Measurements from ENCODE around the gene C19orf33. TPM values are rescaled to one million over a fixed set of nuclear protein-coding genes. Genes with fewer than 3 reads are reported as not detected.

The C19orf33 gene
- not detected in 2 replicates for total RNA-seq

GRCh38 chr19:38303517-38304351 lies at the start of gene C19orf33:
C19orf33 (plus strand) TSS chr19:38304251; CDS start chr19:38304262, 11 bp downstream.

DNA sequence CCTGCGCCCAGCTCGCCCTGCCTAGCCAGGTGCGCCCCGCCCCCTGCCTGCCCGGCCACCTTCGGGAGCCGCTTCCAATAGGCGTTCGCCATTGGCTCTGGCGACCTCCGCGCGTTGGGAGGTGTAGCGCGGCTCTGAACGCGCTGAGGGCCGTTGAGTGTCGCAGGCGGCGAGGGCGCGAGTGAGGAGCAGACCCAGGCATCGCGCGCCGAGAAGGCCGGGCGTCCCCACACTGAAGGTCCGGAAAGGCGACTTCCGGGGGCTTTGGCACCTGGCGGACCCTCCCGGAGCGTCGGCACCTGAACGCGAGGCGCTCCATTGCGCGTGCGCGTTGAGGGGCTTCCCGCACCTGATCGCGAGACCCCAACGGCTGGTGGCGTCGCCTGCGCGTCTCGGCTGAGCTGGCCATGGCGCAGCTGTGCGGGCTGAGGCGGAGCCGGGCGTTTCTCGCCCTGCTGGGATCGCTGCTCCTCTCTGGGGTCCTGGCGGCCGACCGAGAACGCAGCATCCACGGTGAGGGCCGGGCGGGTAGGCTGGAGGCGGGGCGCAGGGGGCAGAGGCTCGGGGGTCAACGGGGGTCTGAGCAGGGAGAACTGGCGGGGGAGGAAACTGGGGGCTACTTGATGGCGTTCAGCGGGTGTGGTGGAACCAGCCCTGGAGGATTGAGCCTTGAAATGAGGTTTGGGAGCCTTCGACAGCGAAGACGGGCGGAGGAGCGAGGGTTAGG lies 39.4 kb upstream of the C19orf33 start, which contains the start of gene SPINT2:
Gene SPINT2 (plus strand): TSS at position 88 of the 727 bp plus-strand sequence. CDS start 320 bp downstream, at position 408.

DNA sequence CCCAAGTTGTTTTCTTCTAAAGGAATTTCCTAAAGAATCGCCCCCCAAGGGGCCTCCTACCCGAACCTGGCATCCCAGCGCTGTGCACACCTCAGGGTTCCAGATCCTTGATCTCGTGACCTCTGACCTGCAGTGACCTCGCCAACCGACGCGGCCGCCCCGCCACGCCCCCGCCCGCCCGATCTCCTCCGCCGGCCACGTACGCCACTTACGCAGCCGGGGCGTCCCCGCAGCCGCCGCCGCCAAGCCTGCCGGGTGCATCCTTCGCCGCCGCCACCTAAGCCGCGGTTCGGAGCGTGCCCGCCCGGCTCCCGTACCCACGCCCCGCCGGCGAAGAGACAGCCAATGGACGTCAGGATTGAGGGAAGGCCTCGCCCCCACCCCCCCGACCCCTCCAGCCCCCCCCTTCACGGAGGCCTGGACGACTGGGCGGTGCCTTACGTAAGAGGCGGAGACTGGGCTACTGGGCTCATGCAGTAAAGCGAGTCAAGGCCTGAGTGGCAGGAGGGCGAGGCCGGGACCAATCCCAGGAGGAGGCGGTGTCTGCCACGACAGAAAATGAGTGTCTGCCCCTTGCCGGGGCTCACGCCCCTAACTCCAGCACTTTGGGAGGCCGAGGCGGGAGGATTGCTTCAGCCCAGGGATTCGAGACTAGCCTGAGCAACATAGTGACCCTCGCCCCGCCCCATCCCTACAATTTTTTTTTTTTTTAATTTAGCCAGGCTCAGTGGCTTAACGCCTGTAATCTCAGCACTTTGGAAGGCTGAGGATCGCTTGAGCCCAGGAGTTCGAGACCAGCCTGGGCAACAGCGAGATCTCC lies 11.8 kb downstream of the C19orf33 start, which contains the start of gene YIF1B:
Gene YIF1B (minus strand): TSS at position 291 of the 820 bp plus-strand sequence. CDS start 30 bp downstream, at position 261.

DNA sequence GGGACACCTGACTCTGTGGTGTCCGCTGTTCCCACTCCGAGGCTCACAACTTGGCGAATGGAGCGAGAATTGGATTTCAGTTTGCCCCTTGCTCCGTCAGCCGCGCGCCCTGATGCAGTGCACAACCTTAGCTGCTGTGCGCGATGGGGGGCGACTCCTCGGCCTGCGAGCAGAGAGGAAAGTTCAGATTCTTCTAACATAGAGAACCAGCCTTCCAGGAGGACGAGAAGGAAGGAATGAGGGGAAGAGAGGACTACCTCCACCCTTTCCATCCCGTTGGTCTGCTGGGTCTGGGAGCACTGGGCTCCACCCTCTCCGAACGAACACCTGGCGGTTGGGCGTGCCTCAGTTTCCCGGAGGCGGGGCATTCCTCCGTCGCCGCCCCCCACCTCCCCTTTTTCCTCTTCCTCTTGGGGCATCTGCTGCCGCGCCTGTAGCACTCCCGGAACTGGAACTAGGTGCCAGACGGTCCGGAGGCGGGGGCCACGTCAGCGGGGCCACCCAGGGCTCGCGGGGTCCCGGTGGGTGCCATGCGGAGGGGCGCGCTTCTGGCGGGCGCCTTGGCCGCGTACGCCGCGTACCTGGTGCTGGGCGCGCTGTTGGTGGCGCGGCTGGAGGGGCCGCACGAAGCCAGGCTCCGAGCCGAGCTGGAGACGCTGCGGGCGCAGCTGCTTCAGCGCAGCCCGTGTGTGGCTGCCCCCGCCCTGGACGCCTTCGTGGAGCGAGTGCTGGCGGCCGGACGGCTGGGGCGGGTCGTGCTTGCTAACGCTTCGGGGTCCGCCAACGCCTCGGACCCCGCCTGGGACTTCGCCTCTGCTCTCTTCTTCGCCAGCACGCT lies 15.6 kb downstream of the C19orf33 start, which contains the start of gene KCNK6:
Gene KCNK6 (plus strand): TSS at position 425 of the 838 bp plus-strand sequence. CDS start 106 bp downstream, at position 531.

Other genes starting within 250 kb of the C19orf33 start
- gene DPF1, start 80.0 kb upstream of the C19orf33 start, total RNA-seq = 2.1 and 3.5 TPM in 2 replicates
- 1.6 TPM in 1 of 2 replicates, not detected in the other for gene PPP1R14A, start 47.9 kb upstream of the C19orf33 start, total RNA-seq
- gene SPINT2, start 39.7 kb upstream of the C19orf33 start, total RNA-seq = 3.7 and 7.5 TPM in 2 replicates
- gene YIF1B, start 11.7 kb downstream of the C19orf33 start, total RNA-seq = 130 and 131 TPM in 2 replicates
- 3.2 and 3.7 TPM in 2 replicates for gene KCNK6, start 15.6 kb downstream of the C19orf33 start, total RNA-seq
- gene CATSPERG, start 31.6 kb downstream of the C19orf33 start, total RNA-seq = not detected in 2 replicates
- gene PSMD8, start 70.3 kb downstream of the C19orf33 start, total RNA-seq = 491 and 548 TPM in 2 replicates
- gene GGN, start 83.8 kb downstream of the C19orf33 start, total RNA-seq = 0.18 and 1.2 TPM in 2 replicates
- gene SPRED3, start 84.4 kb downstream of the C19orf33 start, total RNA-seq = 1.7 and 2.5 TPM in 2 replicates
- gene FAM98C, start 98.8 kb downstream of the C19orf33 start, total RNA-seq = 14.9 and 17.3 TPM in 2 replicates
- not detected in 2 replicates for gene RASGRP4, start 122.0 kb downstream of the C19orf33 start, total RNA-seq
- gene RYR1, start 129.4 kb downstream of the C19orf33 start, total RNA-seq = under 0.01 TPM in 1 of 2 replicates, not detected in the other

Measured in myometrial cell (primary cell).